ENCODE data around the gene FOXR1.

GRCh38 chr11:118922745-118923627, 48.6 kb upstream of the FOXR1 start:
- TF ChIP-seq CTCF (IDR thresholded peaks at IDR 0.05) (no peak), POLR2A (IDR thresholded peaks at IDR 0.05) (no peak)

Data from uterus (tissue), 2 donors.